ENCODE results near the gene MROH2A. TPM values are rescaled to one million over a fixed set of nuclear protein-coding genes. Genes with fewer than 3 reads are reported as not detected.
A peak's percentile ranks its signal among the peaks of the same experiment; 100 is the strongest.

MROH2A gene
- total RNA-seq, 1 experiment from 2014 or later: not detected

DNA sequence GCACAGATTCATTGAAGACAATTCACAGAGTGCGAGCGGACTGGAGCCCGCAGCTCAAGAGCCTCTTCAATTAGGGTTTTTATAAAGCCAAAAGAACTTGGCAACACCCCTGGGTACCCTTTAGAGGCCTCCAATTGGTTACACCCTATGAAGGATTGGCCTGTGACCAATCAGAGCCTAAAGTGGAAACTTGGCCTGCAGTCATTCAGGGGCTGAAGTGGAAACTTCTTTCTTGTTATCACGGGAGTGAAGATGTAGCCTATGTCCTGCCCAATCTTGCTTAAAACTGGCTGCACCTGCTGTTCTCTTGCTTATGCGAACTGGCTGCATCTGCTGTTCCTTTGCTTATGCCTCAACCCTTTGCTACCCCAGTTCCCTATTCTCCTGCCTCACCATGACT is 78.1 kb downstream of the MROH2A start:
- Histone ChIP-seq H3K36me3 (ENCODE audit: control insufficient read depth in 1 of 2, insufficient read depth in 2 of 2, low read length in 2 of 2) (peaks cover 12 to 24% of the 10 kb centered on the region in 2 experiments), H3K79me2 (ENCODE audit: insufficient read depth, low read length) (peaks cover 31% of the 10 kb centered on the region), H3K4me3 (replicated peaks in 1 of 2; ENCODE audit: low read depth in 1 of 2, low read length in 2 of 2) (no peak overlapping the region), H3K9ac (ENCODE audit: low read length) (no peak overlapping the region), H3K27me3 (ENCODE audit: insufficient read depth, low read length) (no peaks in the 10 kb centered on the region), H3K9me2 (ENCODE audit: insufficient read depth) (no peaks in the 10 kb centered on the region), H3K27ac (ENCODE audit: low read depth, low read length) (no peak overlapping the region), H3K9me3 (ENCODE audit: control insufficient read depth in 1 of 2, insufficient read depth in 1 of 2, low read depth in 1 of 2, low read length in 2 of 2) (no peaks in the 10 kb centered on the region), H3K4me2 (ENCODE audit: low read length) (no peak overlapping the region), H2AFZ (ENCODE audit: low read depth, low read length, poor library complexity, severe bottlenecking) (no peak overlapping the region), H4K20me1 (ENCODE audit: insufficient read depth) (no peaks in the 10 kb centered on the region), H3K4me1 (ENCODE audit: control insufficient read depth in 1 of 2, insufficient read depth in 2 of 2, low read length in 2 of 2) (peaks cover 7 to 23% of the 10 kb centered on the region in 2 experiments)
- ChIA-PET CTCF (interaction anchor here (1.2 to 2.9 kb wide), 2 partner anchors 8 to 11 kb away, joined by 3 to 9 read pairs; partner anchors contain the start of gene MSL3B), RAD21 (ENCODE audit: low non-redundant PET in 1 of 2, low total read pairs in 2 of 2, uncharacterized antibody in 2 of 2, unreplicated experiment in 2 of 2) (no interaction called here), POLR2A (no interaction called here)
- intact Hi-C loops (cut with micrococcal nuclease): no loop called here
- TF ChIP-seq ZFX (IDR thresholded peaks at IDR 0.05) (no peak), SP1 (IDR thresholded peaks at IDR 0.05; ENCODE audit: low read depth) (peak; percentile 30; the same call in 1 of the 2 replicates)
- ATAC-seq (no peak), DNase-seq (ENCODE audit: low read depth, low spot score) (no peak)
- no TSS peak for BruUV-seq (replicated peaks)

- TF ChIP-seq EZH2 (IDR thresholded peaks at IDR 0.05): no peak
- TF ChIP-seq, protein P1, sequence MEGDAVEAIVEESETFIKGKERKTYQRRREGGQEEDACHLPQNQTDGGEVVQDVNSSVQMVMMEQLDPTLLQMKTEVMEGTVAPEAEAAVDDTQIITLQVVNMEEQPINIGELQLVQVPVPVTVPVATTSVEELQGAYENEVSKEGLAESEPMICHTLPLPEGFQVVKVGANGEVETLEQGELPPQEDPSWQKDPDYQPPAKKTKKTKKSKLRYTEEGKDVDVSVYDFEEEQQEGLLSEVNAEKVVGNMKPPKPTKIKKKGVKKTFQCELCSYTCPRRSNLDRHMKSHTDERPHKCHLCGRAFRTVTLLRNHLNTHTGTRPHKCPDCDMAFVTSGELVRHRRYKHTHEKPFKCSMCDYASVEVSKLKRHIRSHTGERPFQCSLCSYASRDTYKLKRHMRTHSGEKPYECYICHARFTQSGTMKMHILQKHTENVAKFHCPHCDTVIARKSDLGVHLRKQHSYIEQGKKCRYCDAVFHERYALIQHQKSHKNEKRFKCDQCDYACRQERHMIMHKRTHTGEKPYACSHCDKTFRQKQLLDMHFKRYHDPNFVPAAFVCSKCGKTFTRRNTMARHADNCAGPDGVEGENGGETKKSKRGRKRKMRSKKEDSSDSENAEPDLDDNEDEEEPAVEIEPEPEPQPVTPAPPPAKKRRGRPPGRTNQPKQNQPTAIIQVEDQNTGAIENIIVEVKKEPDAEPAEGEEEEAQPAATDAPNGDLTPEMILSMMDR (IDR thresholded peaks at IDR 0.05 in 2 of 3, conservative IDR thresholded peaks at IDR 0.05 in 1 of 3; ENCODE audit: borderline replicate concordance in 1 of 3, insufficient read depth in 1 of 3, low read depth in 2 of 3, low read length in 2 of 3): peak; percentile 48 to 98 (median 88); a peak in 5 of 6 replicates
- TF ChIP-seq EZH2phosphoT487 (IDR thresholded peaks at IDR 0.05; ENCODE audit: borderline replicate concordance): no peak
- TF ChIP-seq FOSL1 (IDR thresholded peaks at IDR 0.05; ENCODE audit: low read depth): no peak
- TF ChIP-seq, protein P2, sequence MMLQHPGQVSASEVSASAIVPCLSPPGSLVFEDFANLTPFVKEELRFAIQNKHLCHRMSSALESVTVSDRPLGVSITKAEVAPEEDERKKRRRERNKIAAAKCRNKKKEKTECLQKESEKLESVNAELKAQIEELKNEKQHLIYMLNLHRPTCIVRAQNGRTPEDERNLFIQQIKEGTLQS (IDR thresholded peaks at IDR 0.05): no peak
- no peak for TF ChIP-seq CBX3 (IDR thresholded peaks at IDR 0.05; ENCODE audit: low read depth)
- TF ChIP-seq RAD21 (IDR thresholded peaks at IDR 0.05; ENCODE audit: low read depth): 0 out of 2 replicates have a peak, but pooled peaks have one; percentile 12
- TF ChIP-seq ELF1 (IDR thresholded peaks at IDR 0.05; ENCODE audit: borderline replicate concordance, low read depth): no peak
- no peak for TF ChIP-seq POLR2A (IDR thresholded peaks at IDR 0.05; ENCODE audit: borderline replicate concordance, extremely low read depth, insufficient read depth, insufficient read length)
- TF ChIP-seq YY1 (IDR thresholded peaks at IDR 0.05; ENCODE audit: extremely low read depth, insufficient replicate concordance, low read depth, low read length): peak; percentile 14
- TF ChIP-seq EGR1 (IDR thresholded peaks at IDR 0.05; ENCODE audit: low read depth): no peak
- TF ChIP-seq CEBPB (IDR thresholded peaks at IDR 0.05; ENCODE audit: low read depth): no peak
- TF ChIP-seq TCF7L2 (IDR thresholded peaks at IDR 0.05; ENCODE audit: borderline replicate concordance, extremely low read depth, insufficient read depth, insufficient read length): no peak
- intact Hi-C loops (cut with micrococcal nuclease): no loop called here
- ChIA-PET RAD21 (ENCODE audit: low non-redundant PET in 1 of 2, low total read pairs in 2 of 2, uncharacterized antibody in 2 of 2, unreplicated experiment in 2 of 2) (no interaction called here), POLR2A (no interaction called here), CTCF (interaction anchor here (0.6 to 2.9 kb wide), 5 partner anchors 9 to 104 kb away, joined by 3 to 9 read pairs (median 3); partner anchors contain the start of gene MSL3B)
- no peak overlapping the region for H3K9ac ChIP-seq (ENCODE audit: low read length)
- peak; percentile 34 for ATAC-seq
- peaks cover 5 to 21% of the 10 kb centered on the region in 2 experiments for H3K4me1 ChIP-seq (ENCODE audit: control insufficient read depth in 1 of 2, insufficient read depth in 2 of 2, low read length in 2 of 2)
- no TSS peak for BruUV-seq (replicated peaks)
- no peaks in the 10 kb centered on the region for H4K20me1 ChIP-seq (ENCODE audit: insufficient read depth)
- H3K27me3 ChIP-seq (ENCODE audit: insufficient read depth, low read length): no peaks in the 10 kb centered on the region
- H2AFZ ChIP-seq (ENCODE audit: low read depth, low read length, poor library complexity, severe bottlenecking): no peak overlapping the region
- no peak overlapping the region for H3K4me2 ChIP-seq (ENCODE audit: low read length)
- no peak overlapping the region for H3K4me3 ChIP-seq (replicated peaks in 1 of 2; ENCODE audit: low read depth in 1 of 2, low read length in 2 of 2)
- peaks cover 17% of the 10 kb centered on the region for H3K79me2 ChIP-seq (ENCODE audit: insufficient read depth, low read length)
- no peaks in the 10 kb centered on the region for H3K9me2 ChIP-seq (ENCODE audit: insufficient read depth)
- no peak for DNase-seq (ENCODE audit: low read depth, low spot score)
- peaks cover under 1 to 11% of the 10 kb centered on the region in 2 experiments; a peak in 2 of 4 replicates for H3K36me3 ChIP-seq (ENCODE audit: control insufficient read depth in 1 of 2, insufficient read depth in 2 of 2, low read length in 2 of 2)
- no peak overlapping the region for H3K27ac ChIP-seq (ENCODE audit: low read depth, low read length)
- H3K9me3 ChIP-seq (ENCODE audit: control insufficient read depth in 1 of 2, insufficient read depth in 1 of 2, low read depth in 1 of 2, low read length in 2 of 2): no peaks in the 10 kb centered on the region
Observed at GRCh38 chr2:233857511-233858141, 79.5 kb downstream of the MROH2A start.

All from HCT116 (cell line).